Brain microvascular endothelial cell (primary cell): ENCODE results near the gene TMEM60.

Source experiments
- DNase-seq: peaks from one replicate; pipeline ENCODE4 v3.0.0-alpha.2; 2020
- H3K27ac ChIP-seq: fragments of 250-450 bp; sonication (Bioruptor Pico); 2 replicates; pipeline ENCODE4 v1.5.1; 2020; ENCODE audit warnings: mild to moderate bottlenecking, moderate library complexity
- H3K27me3 ChIP-seq: fragments of 250-450 bp; sonication (Bioruptor Pico); replicated peaks from 2 replicates; pipeline ENCODE4 v1.5.1; 2020; ENCODE audit warnings: mild to moderate bottlenecking
- H3K36me3 ChIP-seq: fragments of 250-450 bp; sonication (Bioruptor Pico); replicated peaks from 2 replicates; pipeline ENCODE4 v1.5.1; 2020; ENCODE audit warnings: mild to moderate bottlenecking
- H3K4me3 ChIP-seq: 2 replicates; pipeline ENCODE4 v1.5.1; 2011; ENCODE audit warnings: low read depth, mild to moderate bottlenecking, control low read depth, low read length, moderate library complexity
- CTCF ChIP-seq: IDR thresholded peaks from 2 replicates; pipeline ENCODE4 v1.5.1; 2011; ENCODE audit warnings: low read depth, mild to moderate bottlenecking, moderate library complexity, low read length, control low read depth, inconsistent platforms; ENCODE audit errors: missing control alignments
- in situ Hi-C: cut with HindIII; loops from 2 replicates; pipeline ENCODE4 v1.10.0; 2017; ENCODE audit warnings: low sequenced_read_pairs, low pct_ligation_motif_present

The TMEM60 gene

GRCh38 chr7:77746164-77746823 lies 51.9 kb downstream of the TMEM60 start:
- Histone ChIP-seq H3K4me3 (no peak overlapping the region), H3K36me3 (no peaks in the 10 kb centered on the region), H3K27me3 (no peaks in the 10 kb centered on the region), H3K27ac (no peak overlapping the region)
- no peak for TF ChIP-seq CTCF
- no peak for DNase-seq
- in situ Hi-C loops, result no loop called here

- Histone ChIP-seq H3K27me3 (no peaks in the 10 kb centered on the region), H3K36me3 (no peaks in the 10 kb centered on the region), H3K4me3 (no peak overlapping the region), H3K27ac (no peak overlapping the region)
- no peak for DNase-seq
- no peak for TF ChIP-seq CTCF
- in situ Hi-C loops, result no loop called here
Measured at GRCh38 chr7:77745746-77746145, 52.5 kb downstream of the TMEM60 start.
